Measurements from ENCODE around the gene TRMT61B. TPM values are rescaled to one million over a fixed set of nuclear protein-coding genes. Genes with fewer than 3 reads are reported as not detected.

The TRMT61B gene
- total RNA-seq, 2 donors from 2014 or later: 11.2 to 12.4 TPM

DNA sequence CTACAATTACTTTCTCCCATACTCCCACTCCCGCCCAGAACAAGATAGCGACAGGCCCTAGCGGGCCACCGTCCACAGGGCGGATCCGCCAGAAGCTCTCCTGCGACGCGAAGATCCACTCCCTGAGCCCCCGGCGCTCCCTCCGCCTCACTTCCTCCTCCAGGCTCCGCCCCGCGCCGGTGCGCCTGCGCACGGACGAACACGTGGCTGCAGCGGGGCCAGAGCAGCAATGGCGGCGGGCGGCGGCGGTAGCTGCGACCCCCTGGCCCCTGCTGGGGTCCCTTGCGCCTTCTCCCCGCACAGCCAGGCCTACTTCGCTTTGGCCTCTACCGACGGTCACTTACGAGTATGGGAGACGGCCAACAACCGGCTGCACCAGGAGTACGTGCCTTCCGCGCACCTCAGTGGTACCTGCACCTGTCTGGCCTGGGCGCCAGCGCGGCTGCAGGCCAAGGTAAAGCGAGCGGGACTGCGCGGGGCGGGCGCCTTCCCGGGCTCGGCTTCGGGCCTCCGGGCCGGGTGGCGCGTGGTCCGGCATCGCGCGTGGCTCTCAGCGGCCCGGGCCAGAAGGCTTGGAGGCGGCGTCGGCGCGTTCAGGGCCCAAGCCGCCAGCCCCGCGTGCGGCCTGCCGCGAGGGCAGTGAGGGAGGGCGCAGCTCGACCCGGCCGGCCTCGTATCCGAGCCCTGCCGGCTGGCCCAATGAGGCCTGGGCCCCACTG, 24.5 kb upstream of the TRMT61B start, which contains the start of gene WDR43:
Gene WDR43 (plus strand): TSS at position 198 of the 719 bp plus-strand sequence. CDS start 32 bp downstream, at position 230.
- TF ChIP-seq, protein P1, sequence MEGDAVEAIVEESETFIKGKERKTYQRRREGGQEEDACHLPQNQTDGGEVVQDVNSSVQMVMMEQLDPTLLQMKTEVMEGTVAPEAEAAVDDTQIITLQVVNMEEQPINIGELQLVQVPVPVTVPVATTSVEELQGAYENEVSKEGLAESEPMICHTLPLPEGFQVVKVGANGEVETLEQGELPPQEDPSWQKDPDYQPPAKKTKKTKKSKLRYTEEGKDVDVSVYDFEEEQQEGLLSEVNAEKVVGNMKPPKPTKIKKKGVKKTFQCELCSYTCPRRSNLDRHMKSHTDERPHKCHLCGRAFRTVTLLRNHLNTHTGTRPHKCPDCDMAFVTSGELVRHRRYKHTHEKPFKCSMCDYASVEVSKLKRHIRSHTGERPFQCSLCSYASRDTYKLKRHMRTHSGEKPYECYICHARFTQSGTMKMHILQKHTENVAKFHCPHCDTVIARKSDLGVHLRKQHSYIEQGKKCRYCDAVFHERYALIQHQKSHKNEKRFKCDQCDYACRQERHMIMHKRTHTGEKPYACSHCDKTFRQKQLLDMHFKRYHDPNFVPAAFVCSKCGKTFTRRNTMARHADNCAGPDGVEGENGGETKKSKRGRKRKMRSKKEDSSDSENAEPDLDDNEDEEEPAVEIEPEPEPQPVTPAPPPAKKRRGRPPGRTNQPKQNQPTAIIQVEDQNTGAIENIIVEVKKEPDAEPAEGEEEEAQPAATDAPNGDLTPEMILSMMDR (IDR thresholded peaks at IDR 0.05): no peak

DNA sequence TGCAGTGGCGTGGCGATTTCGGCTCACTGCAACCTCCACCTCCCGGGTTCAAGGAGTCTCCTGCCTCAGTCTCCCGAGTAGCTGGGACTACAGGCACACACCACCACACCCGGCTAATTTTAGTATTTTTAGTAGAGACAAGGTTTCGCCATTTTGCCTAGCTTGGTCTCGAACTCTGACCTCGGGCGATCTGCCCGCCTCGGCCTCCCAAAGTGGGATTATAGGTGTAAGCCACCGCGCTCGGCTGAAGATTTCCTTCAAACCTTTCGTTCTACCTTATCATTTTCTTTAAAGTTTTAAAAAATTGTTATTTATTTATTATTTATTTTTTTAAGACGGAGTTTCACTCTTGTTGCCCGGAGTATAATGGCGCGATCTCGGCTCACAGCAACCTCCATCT, 23.4 kb upstream of the TRMT61B start:
- no peaks in the 10 kb centered on the region for H3K27me3 ChIP-seq
- no peak overlapping the region for H3K4me3 ChIP-seq
- H3K27ac ChIP-seq: no peak overlapping the region
- H3K9ac ChIP-seq (ENCODE audit: low read depth in 2 of 2, low read length in 2 of 2): no peak overlapping the region
- TF ChIP-seq, protein P1 (IDR thresholded peaks at IDR 0.05): no peak
- H3K36me3 ChIP-seq: no peaks in the 10 kb centered on the region
- H3K9me3 ChIP-seq: no peaks in the 10 kb centered on the region
- no peaks in the 10 kb centered on the region for H3K4me1 ChIP-seq
- DNase-seq: no peak
- intact Hi-C loops (cut with DNase I): no loop called here

More for the DNA sequence above, 24.5 kb upstream of the TRMT61B start, which contains the start of gene WDR43:
- Histone ChIP-seq H3K4me3 (peak within 1 kb of the TSS; percentile 91), H3K9ac (ENCODE audit: low read depth in 2 of 2, low read length in 2 of 2) (peak within 1 kb of the TSS; percentile 81 to 94), H3K27ac (peak within 1 kb of the TSS; percentile 74), H3K36me3 (no peaks in the 10 kb centered on the region), H3K9me3 (no peaks in the 10 kb centered on the region), H3K4me1 (no peaks in the 10 kb centered on the region), H3K27me3 (no peaks in the 10 kb centered on the region)
- intact Hi-C loops (cut with DNase I): no loop called here
- peak; percentile 99 for DNase-seq

DNA sequence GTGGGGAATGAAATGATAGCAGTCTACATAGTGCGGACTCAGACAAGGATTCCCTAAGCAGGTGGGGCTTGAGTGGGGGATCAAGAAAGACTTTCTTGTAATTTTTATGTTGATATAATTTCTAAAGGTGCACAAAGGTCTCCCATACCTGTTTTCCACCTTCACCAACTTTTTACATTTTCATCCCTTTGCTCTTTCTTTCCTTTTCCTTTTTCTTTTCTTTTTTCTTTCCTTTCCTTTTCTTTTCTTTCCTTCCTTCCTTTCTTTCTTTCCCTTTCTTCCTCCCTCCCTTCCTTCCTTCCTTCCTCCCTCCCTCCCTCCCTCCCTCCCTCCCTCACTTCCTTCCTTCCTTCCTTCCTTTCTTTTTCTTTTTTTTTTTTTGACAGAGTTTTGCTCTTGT, 10.1 kb upstream of the TRMT61B start:
- Histone ChIP-seq H3K4me1 (no peaks in the 10 kb centered on the region), H3K9me3 (no peaks in the 10 kb centered on the region), H3K27me3 (no peaks in the 10 kb centered on the region), H3K4me3 (no peak overlapping the region), H3K36me3 (no peaks in the 10 kb centered on the region), H3K27ac (no peak overlapping the region), H3K9ac (ENCODE audit: low read depth in 2 of 2, low read length in 2 of 2) (no peak overlapping the region)
- intact Hi-C loops (cut with DNase I): no loop called here
- TF ChIP-seq, protein P1 (IDR thresholded peaks at IDR 0.05): no peak
- DNase-seq: no peak

DNA sequence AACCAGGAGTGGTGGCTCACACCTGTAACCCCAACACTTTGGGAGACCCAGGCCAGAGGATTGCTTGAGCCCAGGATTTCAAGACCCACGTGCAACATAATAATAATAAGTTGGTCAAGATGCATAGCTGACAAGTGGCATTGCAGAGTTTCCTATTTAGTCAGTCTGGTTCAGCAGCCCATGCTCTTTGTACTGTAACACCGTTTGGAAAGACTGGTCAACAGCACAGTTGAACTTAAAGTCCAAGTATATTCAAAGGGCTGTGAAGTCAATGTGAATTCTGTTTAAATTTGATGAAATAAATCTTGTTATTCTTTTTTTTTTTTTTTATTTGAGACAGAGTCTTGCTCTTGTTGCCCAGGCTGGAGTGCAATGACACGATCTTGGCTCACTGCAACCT, 1.5 kb upstream of the TRMT61B start:
- H3K9me3 ChIP-seq: no peaks in the 10 kb centered on the region
- H3K36me3 ChIP-seq: no peaks in the 10 kb centered on the region
- H3K4me1 ChIP-seq: peaks cover 13% of the 10 kb centered on the region
- H3K4me3 ChIP-seq: no peak overlapping the region
- TF ChIP-seq, protein P1 (IDR thresholded peaks at IDR 0.05): no peak
- no peak for DNase-seq
- H3K9ac ChIP-seq (ENCODE audit: low read depth in 2 of 2, low read length in 2 of 2): no peak overlapping the region
- intact Hi-C loops (cut with DNase I): no loop called here
- H3K27ac ChIP-seq: no peak overlapping the region
- H3K27me3 ChIP-seq: no peaks in the 10 kb centered on the region

DNA sequence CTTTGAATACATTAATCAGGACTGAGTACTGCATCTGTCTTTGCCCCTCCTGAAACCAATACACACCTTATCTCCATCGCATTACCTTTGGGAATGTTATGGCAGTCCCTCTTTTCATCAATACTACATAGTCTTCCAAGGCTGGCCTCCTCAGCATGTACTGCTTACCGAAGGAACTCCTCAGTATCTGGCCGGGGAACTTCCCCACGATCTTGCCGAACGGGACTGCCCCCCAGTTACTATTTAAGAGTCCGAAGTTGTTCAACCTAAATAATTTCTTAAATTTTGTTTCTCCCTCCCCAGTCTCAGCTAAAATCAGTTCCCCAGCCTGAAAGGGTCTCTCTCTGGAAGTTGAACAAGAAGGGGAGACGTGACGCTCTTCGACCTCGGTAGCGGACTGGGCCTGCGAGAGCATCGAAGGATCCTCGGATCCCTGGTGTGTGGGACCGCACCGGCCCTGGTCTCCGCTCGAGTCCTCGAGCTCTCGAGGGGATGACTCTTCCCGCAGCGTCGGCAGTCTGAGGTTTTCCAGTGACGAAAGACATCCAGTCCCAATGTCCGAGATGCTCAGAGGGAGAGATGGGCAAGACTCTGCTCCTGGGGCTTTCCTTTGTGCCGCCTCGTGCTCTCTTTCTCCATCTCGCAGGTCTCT, 489 bp downstream of the TRMT61B start:
- Histone ChIP-seq H3K4me3 (peak overlapping the region; percentile 85), H3K4me1 (peaks cover 13% of the 10 kb centered on the region), H3K27ac (peak overlapping the region; percentile 72), H3K9me3 (no peaks in the 10 kb centered on the region), H3K9ac (ENCODE audit: low read depth in 2 of 2, low read length in 2 of 2) (peak overlapping the region; percentile 75 to 76), H3K27me3 (no peaks in the 10 kb centered on the region), H3K36me3 (no peaks in the 10 kb centered on the region)
- TF ChIP-seq, protein P1 (IDR thresholded peaks at IDR 0.05): no peak
- intact Hi-C loops (cut with DNase I): no loop called here
- peak; percentile 24 for DNase-seq

All from colonic mucosa (tissue), 4 donors.